GM19463 (cell line): ENCODE measurements around the gene ZNF654.
"Not testable (repeated sequence)": the region's sequence is repeated elsewhere in the genome, so short reads cannot be mapped to it uniquely, and the experiment has no call there.

Experiments
- ATAC-seq: cut with Tn5 transposase; IDR thresholded peaks from one replicate; pipeline ENCODE4 v1.9.1; 2021; ENCODE audit warnings: mild to moderate bottlenecking, moderate library complexity; ENCODE audit not compliant: unreplicated experiment

Gene ZNF654

DNA sequence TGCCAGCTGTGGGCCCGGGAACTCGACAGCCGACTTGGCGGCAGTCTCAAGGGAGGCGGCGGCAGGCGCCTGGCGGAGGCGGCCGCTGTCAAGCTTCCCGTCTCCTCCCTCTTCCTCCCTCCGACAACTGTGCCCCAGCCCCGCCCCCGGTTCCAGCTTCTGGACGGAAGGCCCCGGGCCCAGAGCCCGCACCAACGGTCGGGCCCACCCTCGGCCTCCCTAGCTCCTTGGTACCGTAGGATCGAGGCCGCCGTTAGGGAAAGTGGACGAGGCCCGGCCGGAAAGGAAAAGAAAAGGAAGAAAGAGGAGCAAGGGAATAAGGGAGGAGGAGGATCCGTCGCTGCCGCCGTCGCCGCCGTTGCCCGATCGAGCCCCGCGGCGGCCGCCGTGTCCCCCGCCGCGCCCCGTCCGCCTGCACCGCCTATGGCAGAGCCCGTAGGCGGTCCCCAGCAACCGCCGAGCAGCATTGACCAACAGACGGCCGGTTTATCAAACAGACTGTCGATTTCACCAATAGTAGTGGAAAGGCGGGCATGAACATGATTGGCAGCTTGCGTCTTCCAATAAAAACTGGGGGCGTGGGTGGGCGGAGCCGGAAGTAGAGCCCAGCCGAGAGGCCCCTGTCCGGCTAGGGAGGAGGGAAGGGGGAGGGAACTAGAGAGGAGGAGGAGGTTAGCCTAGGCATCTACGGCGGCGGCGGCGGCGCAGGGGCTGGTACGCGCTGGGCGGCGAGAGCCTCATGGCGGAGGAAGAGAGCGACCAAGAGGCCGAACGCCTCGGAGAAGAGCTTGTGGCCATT, at the start of gene ZNF654, which contains the start of gene CGGBP1:
ZNF654 (plus strand) TSS at position 675 of the 799 bp plus-strand sequence; CDS start at position 740, 65 bp downstream.
CGGBP1 (minus strand) TSS at position 425 of the 799 bp plus-strand sequence. CDS start 3,029 bp downstream, outside the sequence.
- ATAC-seq: peak; percentile 90

DNA sequence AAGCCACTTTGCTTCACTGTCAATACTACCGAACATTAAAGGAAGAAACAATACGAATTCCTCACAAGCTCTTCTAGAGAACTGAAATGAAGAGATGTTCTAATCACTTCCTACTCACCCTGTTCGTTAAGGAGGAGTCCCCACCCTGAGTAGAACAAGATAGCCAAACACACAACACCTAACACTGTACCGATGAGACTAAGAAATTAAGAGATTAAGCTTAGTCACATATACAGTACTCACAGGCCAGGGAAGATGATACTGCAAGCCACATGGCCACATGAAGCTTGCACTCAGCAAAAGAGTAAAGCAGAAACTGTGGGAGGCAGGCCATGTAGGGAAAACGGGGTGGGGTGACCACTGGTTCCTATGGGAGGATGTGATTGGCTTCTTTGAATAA, 48.2 kb upstream of the ZNF654 start:
- ATAC-seq: no peak

DNA sequence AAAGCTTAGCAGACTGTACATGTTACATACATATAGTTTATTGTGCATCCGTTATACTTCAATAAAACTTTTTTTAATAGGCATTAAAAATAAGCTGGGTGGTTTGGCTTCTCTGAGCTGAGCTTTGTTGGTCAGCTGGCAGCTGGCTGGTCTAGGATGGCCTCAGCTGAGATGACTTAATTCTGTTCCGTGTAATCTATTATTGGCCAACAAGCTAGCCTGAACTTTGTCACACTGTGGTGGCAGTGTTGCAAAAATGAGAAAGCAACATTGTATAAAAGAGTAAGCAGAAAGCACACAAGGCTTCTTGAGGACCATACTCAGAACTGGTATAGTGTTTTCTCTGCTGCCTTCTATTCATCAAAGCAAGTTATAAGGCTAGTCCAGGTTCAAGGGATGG, 45.5 kb upstream of the ZNF654 start:
- ATAC-seq: no peak

DNA sequence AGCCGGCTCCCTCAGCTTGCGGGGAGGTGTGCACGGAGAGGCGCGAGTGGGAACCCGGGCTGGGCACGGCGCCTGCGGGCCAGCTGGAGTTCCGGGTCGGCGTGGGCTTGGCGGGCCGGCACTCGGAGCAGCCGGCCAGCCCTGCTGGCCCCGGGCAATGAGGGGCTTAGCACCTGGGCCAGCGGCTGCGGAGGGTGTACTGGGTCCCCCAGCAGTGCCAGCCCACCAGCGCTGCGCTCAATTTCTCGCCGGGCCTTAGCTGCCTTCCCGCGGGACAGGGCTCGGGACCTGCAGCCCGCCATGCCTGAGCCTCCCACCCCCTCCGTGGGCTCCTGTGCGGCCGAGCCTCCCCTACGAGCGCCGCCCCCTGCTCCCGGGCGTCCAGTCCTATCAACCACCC, 43.4 kb upstream of the ZNF654 start:
- not testable (repeated sequence) for ATAC-seq

DNA sequence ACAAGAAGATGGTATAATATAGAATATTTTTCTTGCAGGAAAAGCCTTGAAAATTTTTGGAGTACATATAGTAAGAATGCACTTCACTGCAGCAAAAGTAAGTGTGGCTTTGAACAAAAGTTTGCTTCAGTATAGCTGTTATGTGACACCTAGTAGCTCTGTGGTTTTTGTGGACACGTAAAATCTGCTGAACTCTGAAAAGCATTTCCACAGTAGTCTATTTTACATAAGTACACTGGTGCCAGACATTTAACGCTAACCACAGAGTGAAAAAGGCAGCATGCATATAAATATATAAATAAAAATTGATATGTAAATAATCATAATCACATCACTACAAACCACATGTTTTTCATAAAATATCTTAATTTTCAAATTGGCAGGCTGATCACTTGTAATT, 40.0 kb upstream of the ZNF654 start:
- ATAC-seq: peak; percentile 97

DNA sequence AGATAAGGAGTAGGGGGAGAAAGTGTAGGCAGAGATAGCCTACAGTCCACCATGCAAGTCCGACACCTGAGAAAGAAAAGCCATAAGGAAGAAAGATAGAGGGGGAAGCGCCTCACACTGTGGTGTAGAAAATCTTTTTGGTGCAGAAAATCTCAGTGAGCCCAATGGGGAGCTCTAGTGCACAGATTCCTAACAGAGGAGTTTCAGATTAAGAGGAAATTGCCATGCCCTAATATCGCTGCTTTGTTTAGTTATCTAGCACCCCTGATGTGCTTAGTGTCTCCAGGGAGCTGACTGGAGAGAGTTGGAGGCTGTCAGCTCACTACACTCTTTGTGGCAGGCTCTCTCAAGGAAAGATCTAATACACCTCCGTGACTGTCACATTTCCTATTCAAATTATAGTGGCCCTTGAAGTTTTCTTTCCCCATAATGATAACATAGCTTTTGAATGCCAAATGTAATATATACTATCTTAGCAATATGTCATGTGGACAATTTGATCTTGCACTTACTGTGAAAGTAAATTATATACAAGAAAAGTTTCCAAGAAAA, 34.0 kb upstream of the ZNF654 start:
- no peak for ATAC-seq

DNA sequence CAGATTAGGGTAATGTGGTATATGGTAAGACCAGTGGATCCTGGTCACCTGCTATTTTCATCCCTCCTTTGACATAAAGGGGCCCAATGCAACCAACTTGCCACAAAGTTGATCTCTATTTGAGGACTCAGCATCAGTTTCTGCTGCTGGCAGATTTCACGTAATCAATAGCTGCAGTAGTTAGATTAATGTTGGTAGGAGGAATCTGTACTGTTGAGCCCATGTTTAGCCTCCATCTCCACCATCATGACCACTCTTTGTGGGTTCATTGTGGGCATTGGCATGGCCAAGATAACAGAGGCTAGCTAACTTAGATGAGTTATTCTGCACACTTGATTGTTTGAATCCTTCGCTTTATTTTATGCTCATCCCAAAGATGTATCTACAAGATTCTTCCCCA, 30.2 kb upstream of the ZNF654 start:
- ATAC-seq: no peak

DNA sequence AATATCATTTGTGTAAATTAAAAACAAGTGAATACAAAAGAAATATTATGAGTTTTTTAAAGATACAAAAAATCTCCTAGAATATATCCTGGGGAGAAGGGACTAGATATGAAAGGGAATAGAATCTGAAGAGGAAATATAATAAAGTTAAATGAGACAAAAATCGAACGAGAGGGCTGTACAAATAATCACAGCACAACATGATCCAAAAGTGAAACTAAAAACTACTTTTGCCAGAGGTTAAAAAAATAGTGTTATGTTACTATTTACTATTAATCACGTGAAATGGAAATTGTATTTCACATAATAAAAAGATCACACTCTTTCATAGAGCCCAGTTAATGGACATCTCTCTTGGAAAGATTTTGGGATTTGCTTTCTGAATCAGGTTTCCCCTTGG, 28.8 kb upstream of the ZNF654 start:
- no peak for ATAC-seq

DNA sequence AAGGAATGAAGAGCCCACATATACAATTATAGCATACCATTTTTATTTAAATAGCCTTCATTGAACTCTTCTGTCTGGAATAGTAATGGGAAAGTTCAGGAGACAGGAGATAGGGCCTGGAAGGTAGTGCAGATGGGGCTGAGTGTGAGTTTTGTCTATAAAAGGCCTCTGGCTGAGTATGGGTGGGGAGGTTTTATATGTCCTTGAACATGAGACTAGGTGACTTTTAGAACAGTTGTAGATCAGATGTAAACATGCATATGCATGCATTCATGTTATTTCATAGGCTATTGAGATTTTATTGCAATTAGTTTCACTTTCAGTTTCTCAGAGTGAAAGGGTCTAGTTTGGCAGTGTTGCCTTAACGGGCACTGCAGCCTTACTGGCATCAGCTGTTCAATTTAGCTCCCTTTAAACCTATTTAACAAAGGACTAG, 27.4 kb upstream of the ZNF654 start:
- peak; percentile 88 for ATAC-seq

DNA sequence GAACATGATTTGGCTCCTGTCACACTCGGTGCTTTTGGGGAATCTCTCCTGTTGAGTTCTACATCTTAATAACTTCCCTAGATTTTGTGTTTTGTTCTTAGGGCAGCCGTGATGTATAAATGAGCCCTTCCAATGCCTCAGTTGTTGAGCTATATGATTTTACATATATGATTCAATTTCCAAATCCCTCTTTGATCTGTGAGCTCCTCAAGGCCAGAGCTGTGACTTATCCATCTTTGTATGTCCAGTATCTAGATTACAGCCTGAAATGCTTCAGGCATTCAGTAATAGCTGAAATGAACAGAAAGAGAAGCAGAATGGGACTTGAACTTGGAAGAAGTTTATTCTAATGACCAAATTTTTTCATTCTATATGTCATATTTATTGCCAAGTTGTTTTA, 26.8 kb upstream of the ZNF654 start:
- peak; percentile 10 for ATAC-seq

DNA sequence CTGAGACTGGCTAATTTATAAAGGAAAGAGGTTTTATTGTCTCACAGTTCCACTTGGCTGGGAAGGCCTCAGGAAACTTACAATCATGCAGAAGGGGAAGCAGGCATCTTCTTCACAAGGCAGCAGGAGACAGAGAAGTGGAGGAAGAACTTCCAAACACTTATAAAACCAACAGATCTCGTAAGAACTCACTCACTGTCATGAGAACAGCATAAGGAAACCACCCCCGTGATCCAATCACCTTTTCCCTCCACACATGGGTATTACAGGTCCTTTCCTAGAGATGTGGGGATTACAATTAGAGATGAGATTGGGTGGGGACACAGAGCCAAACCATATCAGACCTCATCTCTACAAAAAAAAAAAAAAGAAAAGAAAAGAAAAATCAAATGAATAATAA, 26.0 kb upstream of the ZNF654 start:
- no peak for ATAC-seq

DNA sequence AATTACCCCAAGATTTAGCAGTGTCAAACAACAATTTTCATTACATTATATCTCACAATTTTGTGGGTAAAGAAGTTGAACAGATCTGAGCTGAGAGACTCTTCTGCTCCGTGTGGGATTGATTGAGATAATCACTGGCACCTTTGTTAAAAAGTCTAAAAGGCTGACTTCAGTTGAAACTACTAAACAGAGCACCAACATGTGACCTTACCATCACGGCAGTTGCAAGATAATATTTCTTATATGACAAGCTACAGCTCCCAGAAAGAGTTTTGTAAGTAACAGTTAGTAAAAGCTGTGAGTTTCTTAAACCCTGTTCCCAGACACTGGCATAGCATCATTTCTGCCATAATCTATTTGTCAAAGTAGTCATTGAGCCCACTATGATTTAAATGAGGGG, 25.2 kb upstream of the ZNF654 start:
- no peak for ATAC-seq

DNA sequence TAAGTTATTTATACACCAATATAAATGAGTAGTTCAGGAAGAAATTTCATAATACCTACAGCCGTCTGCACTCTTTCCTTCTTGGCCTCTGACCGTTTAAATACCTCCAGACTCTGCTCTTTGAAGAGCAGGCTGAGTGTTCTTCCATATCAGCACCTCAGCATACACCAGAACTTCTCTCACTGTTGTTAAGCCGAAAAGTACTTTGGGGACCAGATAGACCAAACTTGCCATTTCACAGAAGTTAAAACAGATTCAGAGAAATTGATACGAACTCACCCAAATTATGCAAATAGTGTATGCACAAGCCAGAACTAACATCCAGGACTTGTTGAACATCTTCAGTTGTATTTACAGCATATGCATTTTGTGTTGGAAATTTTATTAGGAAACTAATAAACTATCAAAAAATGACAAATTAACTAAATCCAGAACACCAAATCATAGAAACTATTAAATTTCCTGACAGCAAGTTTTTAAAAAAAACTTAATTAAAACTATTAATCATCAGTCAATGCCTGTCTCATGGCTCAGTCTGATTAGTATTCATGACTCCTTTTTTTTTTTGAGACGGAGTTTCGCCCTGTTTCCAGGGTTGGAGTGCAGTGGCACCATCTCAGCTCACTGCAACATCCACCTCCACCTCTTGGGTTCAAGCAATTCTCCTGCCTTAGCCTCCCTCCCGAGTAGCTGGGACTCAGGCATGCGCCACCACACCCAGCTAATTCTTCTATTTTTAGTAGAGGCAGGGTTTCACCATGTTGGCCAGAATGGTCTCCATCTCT, 24.4 kb upstream of the ZNF654 start:
- ATAC-seq: no peak

DNA sequence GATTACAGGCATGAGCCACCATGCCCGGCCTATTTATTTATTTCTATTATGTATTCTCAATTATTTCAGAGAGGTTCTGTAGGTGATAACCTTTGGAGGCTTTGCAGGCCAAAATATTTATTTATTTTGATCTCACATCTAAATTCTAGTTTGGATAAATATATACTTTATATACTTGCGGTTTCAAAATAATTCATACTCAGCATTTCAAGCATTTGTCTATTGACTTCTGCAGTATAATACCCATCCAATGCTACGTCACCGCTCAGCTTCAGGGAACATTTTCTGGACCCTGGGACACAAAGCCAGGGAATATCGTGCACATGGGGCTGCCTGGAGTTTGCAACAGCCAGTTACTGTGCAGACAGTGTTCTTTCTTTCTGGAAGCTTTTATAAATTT, 22.8 kb upstream of the ZNF654 start:
- no peak for ATAC-seq

DNA sequence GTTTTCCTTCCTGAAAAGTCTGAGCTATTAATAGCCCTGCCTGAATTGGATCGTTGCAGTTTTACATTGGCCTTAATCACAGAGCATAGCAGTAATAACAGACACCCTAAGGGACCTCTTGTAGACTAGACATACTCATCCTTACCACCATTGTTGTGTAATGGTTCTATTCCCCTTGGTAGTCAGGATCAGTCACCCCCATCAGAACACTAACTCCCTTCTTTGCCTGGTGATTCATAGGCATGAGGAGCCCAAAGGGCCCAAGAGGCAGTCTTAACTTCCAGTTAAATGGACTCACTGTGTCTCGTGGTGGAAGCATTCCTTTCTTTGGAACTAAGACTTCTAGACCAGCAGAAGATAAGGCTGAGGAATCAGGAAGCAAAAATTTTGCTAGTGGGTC, 20.5 kb upstream of the ZNF654 start:
- ATAC-seq: no peak

DNA sequence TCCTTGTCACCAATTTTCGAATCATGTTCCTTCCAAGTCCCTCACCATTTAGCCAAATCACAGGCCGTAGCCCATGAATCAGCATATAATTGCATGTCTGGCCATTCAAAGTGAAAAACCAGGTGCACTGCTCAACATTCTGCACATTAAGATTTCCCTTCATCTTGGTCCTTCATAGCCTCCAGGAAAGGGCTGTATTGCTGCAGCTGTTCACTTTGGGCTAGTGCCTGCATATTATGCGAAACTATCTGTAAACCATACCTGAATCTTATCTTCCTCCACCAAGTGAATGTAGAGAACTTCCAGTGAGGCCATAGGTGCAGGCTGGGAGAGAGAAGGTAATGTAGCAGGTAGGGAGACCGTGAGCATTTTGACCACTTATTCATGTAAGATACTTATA, 18.5 kb upstream of the ZNF654 start:
- ATAC-seq: no peak

DNA sequence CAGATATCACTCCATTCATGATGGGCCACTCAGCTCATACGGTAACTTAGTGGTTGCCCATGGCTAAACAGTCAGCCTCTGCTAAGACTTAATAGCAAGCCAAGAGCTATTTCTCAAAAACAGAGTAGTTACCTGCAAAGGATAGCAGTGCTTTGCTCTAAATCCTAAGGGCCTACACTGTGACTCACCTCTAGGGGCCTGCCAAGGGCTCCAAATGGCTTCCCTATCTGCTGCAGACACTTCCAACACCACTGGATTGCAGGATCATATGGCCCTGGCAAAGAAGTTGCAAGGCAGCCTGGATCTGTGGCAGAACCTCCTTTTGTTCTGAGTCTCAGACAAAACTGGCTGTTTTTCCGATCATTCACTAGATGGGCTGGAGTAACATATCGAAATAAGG, 18.1 kb upstream of the ZNF654 start:
- no peak for ATAC-seq

DNA sequence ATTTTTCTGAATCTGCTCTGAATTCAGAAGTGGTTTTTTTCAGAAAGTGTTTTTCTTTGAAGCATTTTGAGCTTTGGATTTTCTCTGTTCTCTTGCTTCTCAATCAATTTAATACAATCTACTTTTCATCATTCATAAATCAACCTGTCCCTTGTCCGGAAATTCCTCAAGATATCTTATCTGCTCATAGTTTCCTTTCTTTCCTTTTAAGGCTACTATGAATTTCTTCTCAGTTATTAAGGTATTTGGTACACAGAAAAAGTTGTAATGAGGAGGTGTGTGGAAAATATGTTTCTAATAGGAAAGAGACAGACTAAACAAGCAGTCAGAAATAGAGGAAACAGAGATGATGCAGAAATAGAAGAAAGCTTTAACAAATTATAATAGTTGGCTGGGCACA, 14.6 kb upstream of the ZNF654 start:
- ATAC-seq: no peak

DNA sequence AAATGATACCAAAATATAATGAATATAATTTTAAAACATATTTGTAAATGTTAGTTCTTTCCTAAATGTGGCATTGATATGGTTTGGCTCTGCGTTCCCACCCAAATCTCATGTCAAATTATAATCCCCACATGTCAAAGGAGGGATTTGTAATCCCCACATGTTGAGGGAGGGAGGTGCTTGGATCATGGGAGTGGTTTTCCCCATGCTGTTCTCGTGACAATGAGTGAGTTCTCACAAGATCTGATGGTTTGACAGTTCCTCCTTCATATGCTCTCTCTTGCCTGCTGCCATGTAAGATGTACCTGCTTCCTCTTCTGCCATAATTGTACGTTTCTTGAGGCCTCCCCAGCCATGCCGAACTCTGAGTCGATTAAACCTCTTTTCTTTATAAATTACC, 12.3 kb upstream of the ZNF654 start:
- no peak for ATAC-seq

DNA sequence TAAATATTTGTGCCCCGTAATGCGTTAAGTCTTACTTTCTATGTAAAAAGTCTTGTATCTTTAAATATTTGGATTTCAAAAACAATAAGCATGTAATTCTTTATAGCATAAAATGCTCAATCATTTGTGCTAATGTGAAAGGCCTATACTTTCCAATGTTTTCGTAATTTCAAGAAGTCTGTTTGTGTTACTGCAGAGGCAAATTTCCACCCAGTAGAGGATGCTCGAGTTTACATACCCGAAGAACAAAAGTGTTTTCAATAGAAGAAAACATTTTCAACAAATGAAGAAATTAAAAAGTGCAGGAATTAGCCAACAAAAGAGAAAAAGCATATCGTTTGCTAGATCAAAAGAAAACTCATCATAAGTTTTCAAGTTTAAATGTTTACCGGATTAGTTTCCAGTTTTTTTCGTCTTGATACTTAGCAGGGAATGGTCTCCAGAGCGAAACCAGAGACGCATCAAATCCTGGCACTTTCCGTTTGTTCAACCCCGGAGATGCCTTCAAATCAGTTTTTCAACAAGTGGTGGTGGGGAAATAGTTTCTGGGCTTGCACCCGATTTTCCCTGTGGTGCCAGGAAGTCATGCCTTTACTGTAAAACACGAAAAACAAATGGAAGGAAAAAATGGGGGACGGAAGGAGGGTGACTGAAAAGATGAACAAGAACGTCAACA, 1.3 kb upstream of the ZNF654 start:
- ATAC-seq: no peak

DNA sequence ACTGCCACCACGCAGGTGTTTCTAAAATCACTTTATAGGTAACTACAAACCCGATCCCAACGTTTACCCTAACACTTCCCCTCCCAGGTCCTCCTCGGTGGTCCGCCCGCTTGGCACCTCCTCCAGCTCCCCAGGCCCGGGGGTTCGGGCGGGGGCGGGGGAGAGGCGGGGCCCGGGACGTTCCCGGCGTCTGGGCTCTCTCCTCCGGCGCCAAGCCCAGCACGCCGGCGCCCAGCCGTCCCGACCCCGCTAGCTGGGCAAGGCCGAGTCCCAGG, 812 bp upstream of the ZNF654 start:
- ATAC-seq: peak; percentile 19
